Keratinocyte (primary cell): ENCODE measurements around the gene PCDH9.

Experiments
- EZH2 ChIP-seq: IDR thresholded peaks from one replicate; pipeline ENCODE4 v1.6.1; 2012; ENCODE audit warnings: inconsistent platforms, mild to moderate bottlenecking, low read length, moderate library complexity
- TF ChIP-seq, protein P1 (sequence below), 3 experiments: IDR thresholded peaks in 1 of 3; conservative IDR thresholded peaks in 1 of 3; optimal IDR thresholded peaks in 1 of 3; 2 replicates in 2 of 3; 3 replicates in 1 of 3; pipeline versions ENCODE3 to v1.5.1; 2011; ENCODE audit warnings: low read length in 3 of 3, mild to moderate bottlenecking in 3 of 3, moderate library complexity in 2 of 3, control low read depth in 1 of 3, inconsistent platforms in 1 of 3; ENCODE audit not compliant: insufficient read depth in 2 of 3; ENCODE audit errors: extremely low read depth in 1 of 3

DNA sequence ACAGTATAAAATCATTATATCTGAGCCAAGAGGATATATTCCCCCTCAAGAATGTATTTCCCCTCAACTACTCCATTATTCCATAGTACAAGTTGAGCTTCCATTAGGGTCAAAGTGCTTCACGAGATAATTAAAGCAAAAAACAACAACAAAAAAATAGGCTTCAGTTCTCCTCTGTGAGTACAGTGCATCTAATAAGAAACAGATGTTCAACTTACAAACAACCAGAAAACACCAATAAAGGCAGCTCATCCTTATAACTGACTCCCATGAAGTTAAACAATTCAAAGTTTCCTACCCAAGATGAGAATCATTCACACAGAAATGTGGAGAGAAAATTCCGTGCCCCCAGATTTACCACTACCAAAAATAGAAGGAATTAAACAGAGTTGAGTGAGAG lies 854.4 kb downstream of the PCDH9 start:
- TF ChIP-seq, protein P1, sequence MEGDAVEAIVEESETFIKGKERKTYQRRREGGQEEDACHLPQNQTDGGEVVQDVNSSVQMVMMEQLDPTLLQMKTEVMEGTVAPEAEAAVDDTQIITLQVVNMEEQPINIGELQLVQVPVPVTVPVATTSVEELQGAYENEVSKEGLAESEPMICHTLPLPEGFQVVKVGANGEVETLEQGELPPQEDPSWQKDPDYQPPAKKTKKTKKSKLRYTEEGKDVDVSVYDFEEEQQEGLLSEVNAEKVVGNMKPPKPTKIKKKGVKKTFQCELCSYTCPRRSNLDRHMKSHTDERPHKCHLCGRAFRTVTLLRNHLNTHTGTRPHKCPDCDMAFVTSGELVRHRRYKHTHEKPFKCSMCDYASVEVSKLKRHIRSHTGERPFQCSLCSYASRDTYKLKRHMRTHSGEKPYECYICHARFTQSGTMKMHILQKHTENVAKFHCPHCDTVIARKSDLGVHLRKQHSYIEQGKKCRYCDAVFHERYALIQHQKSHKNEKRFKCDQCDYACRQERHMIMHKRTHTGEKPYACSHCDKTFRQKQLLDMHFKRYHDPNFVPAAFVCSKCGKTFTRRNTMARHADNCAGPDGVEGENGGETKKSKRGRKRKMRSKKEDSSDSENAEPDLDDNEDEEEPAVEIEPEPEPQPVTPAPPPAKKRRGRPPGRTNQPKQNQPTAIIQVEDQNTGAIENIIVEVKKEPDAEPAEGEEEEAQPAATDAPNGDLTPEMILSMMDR (optimal IDR thresholded peaks at IDR 0.05 in 1 of 3, IDR thresholded peaks at IDR 0.05 in 1 of 3, conservative IDR thresholded peaks at IDR 0.05 in 1 of 3; ENCODE audit: extremely low read depth in 1 of 3, insufficient read depth in 2 of 3, low read length in 3 of 3): no peak
- no peak for TF ChIP-seq EZH2
